ENCODE measurements around the gene PROSER2.

DNA sequence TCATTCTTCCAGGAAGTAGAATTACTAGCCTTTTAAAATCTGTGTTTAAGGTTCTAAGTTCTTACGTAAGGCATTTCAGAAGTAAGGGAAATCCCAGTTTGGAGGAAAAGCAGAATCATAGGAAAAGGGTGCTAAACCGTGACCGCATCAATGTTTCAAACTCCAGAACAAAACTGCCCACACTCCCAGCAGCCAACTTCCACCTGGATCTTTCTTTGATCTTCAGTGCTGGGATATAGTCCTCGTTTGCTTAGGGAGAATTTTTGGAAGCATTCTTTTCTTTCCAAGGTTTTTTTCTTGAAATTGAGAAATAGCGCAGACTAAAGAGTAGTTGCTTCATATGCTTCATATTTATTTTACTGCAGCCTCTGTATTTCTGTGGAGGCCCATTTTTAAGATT lies 8.9 kb downstream of the PROSER2 start:
- TF ChIP-seq POLR2AphosphoS5 (IDR thresholded peaks at IDR 0.05; ENCODE audit: low read depth, low read length) (no peak), TCF7L2 (IDR thresholded peaks at IDR 0.05; ENCODE audit: low read depth, low read length) (no peak), SIN3A (IDR thresholded peaks at IDR 0.05; ENCODE audit: borderline replicate concordance, insufficient read depth, low read depth, low read length) (no peak)
- TF ChIP-seq, protein P1, sequence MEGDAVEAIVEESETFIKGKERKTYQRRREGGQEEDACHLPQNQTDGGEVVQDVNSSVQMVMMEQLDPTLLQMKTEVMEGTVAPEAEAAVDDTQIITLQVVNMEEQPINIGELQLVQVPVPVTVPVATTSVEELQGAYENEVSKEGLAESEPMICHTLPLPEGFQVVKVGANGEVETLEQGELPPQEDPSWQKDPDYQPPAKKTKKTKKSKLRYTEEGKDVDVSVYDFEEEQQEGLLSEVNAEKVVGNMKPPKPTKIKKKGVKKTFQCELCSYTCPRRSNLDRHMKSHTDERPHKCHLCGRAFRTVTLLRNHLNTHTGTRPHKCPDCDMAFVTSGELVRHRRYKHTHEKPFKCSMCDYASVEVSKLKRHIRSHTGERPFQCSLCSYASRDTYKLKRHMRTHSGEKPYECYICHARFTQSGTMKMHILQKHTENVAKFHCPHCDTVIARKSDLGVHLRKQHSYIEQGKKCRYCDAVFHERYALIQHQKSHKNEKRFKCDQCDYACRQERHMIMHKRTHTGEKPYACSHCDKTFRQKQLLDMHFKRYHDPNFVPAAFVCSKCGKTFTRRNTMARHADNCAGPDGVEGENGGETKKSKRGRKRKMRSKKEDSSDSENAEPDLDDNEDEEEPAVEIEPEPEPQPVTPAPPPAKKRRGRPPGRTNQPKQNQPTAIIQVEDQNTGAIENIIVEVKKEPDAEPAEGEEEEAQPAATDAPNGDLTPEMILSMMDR (IDR thresholded peaks at IDR 0.05), result no peak
- TF ChIP-seq, protein P2, sequence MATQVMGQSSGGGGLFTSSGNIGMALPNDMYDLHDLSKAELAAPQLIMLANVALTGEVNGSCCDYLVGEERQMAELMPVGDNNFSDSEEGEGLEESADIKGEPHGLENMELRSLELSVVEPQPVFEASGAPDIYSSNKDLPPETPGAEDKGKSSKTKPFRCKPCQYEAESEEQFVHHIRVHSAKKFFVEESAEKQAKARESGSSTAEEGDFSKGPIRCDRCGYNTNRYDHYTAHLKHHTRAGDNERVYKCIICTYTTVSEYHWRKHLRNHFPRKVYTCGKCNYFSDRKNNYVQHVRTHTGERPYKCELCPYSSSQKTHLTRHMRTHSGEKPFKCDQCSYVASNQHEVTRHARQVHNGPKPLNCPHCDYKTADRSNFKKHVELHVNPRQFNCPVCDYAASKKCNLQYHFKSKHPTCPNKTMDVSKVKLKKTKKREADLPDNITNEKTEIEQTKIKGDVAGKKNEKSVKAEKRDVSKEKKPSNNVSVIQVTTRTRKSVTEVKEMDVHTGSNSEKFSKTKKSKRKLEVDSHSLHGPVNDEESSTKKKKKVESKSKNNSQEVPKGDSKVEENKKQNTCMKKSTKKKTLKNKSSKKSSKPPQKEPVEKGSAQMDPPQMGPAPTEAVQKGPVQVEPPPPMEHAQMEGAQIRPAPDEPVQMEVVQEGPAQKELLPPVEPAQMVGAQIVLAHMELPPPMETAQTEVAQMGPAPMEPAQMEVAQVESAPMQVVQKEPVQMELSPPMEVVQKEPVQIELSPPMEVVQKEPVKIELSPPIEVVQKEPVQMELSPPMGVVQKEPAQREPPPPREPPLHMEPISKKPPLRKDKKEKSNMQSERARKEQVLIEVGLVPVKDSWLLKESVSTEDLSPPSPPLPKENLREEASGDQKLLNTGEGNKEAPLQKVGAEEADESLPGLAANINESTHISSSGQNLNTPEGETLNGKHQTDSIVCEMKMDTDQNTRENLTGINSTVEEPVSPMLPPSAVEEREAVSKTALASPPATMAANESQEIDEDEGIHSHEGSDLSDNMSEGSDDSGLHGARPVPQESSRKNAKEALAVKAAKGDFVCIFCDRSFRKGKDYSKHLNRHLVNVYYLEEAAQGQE (IDR thresholded peaks at IDR 0.05; ENCODE audit: insufficient read depth in 1 of 2, low read depth in 2 of 2, low read length in 1 of 2), result no peak

Measured in Panc1 (cell line).